Activated CD8-positive, alpha-beta memory T cell treated with anti-CD3 and anti-CD28 coated beads for 1 hour (primary cell): ENCODE data around the gene KIAA1549.
"Not testable (repeated sequence)": the region's sequence is repeated elsewhere in the genome, so short reads cannot be mapped to it uniquely, and the experiment has no call there.

ENCODE experiments used
- DNase-seq, 2 donors: peaks; one replicate each; pipeline ENCODE4 v3.0.0-alpha.2; 2020; ENCODE audit warnings: low read depth in 1 of 2; ENCODE audit errors: extremely low read depth in 1 of 2

The KIAA1549 gene

GRCh38 chr7:138981332-138982203, at the start of gene KIAA1549:
KIAA1549 (minus strand) TSS chr7:138981389; CDS start chr7:138981269, 120 bp downstream.
- peak in 1 of 2 donors; percentile 40 for DNase-seq

GRCh38 chr7:139029353-139029752, 48.2 kb upstream of the KIAA1549 start:
- DNase-seq, result no peak

- DNase-seq, result no peak
These were observed 45.4 kb upstream of the KIAA1549 start for GRCh38 chr7:139026551-139026950.

GRCh38 chr7:139025861-139026260, 44.7 kb upstream of the KIAA1549 start:
- DNase-seq, result not testable (repeated sequence)

- no peak for DNase-seq
These were observed 41.9 kb upstream of the KIAA1549 start for GRCh38 chr7:139023076-139023475.

- no peak for DNase-seq
These were observed 41.1 kb upstream of the KIAA1549 start for GRCh38 chr7:139022286-139022685.

GRCh38 chr7:139018910-139019309, 37.7 kb upstream of the KIAA1549 start:
- DNase-seq, result no peak

GRCh38 chr7:139016931-139017511, 35.8 kb upstream of the KIAA1549 start:
- DNase-seq, result peak; percentile 24 to 35

- no peak for DNase-seq
These were observed 30.2 kb upstream of the KIAA1549 start for GRCh38 chr7:139011373-139011772.

- no peak for DNase-seq
These were observed 23.3 kb upstream of the KIAA1549 start for GRCh38 chr7:139004321-139005090.

- DNase-seq, result no peak
These were observed 18.2 kb upstream of the KIAA1549 start for GRCh38 chr7:138999414-138999813.

GRCh38 chr7:138992052-138992531, 10.9 kb upstream of the KIAA1549 start:
- no peak for DNase-seq

- DNase-seq, result no peak
These were observed 6.5 kb upstream of the KIAA1549 start for GRCh38 chr7:138987686-138988085.

- DNase-seq, result no peak
These were observed 1.0 kb upstream of the KIAA1549 start for GRCh38 chr7:138982204-138982623.

- no peak for DNase-seq
These were observed 462 bp downstream of the KIAA1549 start for GRCh38 chr7:138980563-138981291.

- no peak for DNase-seq
These were observed 1.1 kb downstream of the KIAA1549 start for GRCh38 chr7:138979988-138980562.

GRCh38 chr7:138979226-138979979, 1.8 kb downstream of the KIAA1549 start:
- DNase-seq, result no peak

- DNase-seq, result no peak
These were observed 2.5 kb downstream of the KIAA1549 start for GRCh38 chr7:138978541-138979184.

- DNase-seq, result not testable (repeated sequence)
These were observed 5.0 kb downstream of the KIAA1549 start for GRCh38 chr7:138976161-138976560.
